NCI-H1092 (cell line): ENCODE measurements around the gene RNFT2.

Source experiments
- DNase-seq: peaks from one replicate; lab custom pipeline; 2025; lab: John Stamatoyannopoulos, UW

The RNFT2 gene

GRCh38 chr12:116838365-116838764 lies 100.2 kb downstream of the RNFT2 start:
- no peak for DNase-seq

- no peak for DNase-seq
Measured at GRCh38 chr12:116839287-116839830, 101.2 kb downstream of the RNFT2 start.

- no peak for DNase-seq
Measured at GRCh38 chr12:116843085-116843484, 105.0 kb downstream of the RNFT2 start.

- DNase-seq: no peak
Measured at GRCh38 chr12:116849216-116849615, 111.1 kb downstream of the RNFT2 start.

- DNase-seq: no peak
Measured at GRCh38 chr12:116852303-116852702, 114.2 kb downstream of the RNFT2 start.

- DNase-seq: no peak
Measured at GRCh38 chr12:116853507-116853906, 115.4 kb downstream of the RNFT2 start.

GRCh38 chr12:116855744-116856470 lies 117.8 kb downstream of the RNFT2 start:
- no peak for DNase-seq

- DNase-seq: no peak
Measured at GRCh38 chr12:116856729-116857128, 118.6 kb downstream of the RNFT2 start.

GRCh38 chr12:116859079-116859478 lies 121.0 kb downstream of the RNFT2 start:
- no peak for DNase-seq

- DNase-seq: no peak
Measured at GRCh38 chr12:116860263-116860662, 122.1 kb downstream of the RNFT2 start.

GRCh38 chr12:116861320-116861719 lies 123.2 kb downstream of the RNFT2 start:
- DNase-seq: no peak

GRCh38 chr12:116862167-116862566 lies 124.1 kb downstream of the RNFT2 start:
- no peak for DNase-seq

- no peak for DNase-seq
Measured at GRCh38 chr12:116863275-116863767, 125.2 kb downstream of the RNFT2 start.

- DNase-seq: no peak
Measured at GRCh38 chr12:116864371-116865160, 126.5 kb downstream of the RNFT2 start.

- DNase-seq: no peak
Measured at GRCh38 chr12:116867523-116867922, 129.4 kb downstream of the RNFT2 start.

GRCh38 chr12:116870306-116870705 lies 132.2 kb downstream of the RNFT2 start:
- no peak for DNase-seq

GRCh38 chr12:116874324-116874995 lies 136.3 kb downstream of the RNFT2 start:
- no peak for DNase-seq

GRCh38 chr12:116876151-116876869 lies 138.2 kb downstream of the RNFT2 start:
- no peak for DNase-seq

- no peak for DNase-seq
Measured at GRCh38 chr12:116878567-116879508, 140.7 kb downstream of the RNFT2 start.

- DNase-seq: no peak
Measured at GRCh38 chr12:116879509-116880212, 141.5 kb downstream of the RNFT2 start.
